NCI-H1694 (cell line): ENCODE measurements around the gene GPSM1.

Experiments
- DNase-seq: peaks from one replicate; lab custom pipeline; 2025; lab: John Stamatoyannopoulos, UW

The GPSM1 gene

DNA sequence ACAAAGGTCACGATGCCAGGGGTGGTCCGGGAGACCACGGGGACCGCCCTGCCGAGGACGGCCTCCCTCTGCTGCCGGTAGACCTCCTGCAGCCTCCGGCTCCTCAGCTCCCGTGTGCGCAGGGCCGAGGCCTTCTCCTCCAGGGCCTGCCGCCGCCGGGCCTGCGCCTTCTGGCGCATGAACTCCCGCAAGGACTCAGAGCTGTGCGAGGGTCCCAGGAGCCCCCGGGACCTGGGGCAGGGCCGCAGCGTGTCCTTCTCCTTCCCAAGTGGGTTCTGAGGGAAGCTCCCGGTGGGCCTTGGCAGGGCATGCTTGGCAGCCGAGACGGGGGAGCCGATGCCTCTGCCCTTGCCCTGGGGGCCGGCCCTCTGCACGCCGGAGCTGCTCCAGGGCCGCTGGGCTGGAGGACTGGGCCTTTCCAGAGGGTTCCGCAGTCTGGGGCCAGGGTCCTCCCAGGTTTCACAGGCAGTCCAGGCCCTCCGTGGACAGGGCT is 36.8 kb upstream of the GPSM1 start:
- DNase-seq: no peak

DNA sequence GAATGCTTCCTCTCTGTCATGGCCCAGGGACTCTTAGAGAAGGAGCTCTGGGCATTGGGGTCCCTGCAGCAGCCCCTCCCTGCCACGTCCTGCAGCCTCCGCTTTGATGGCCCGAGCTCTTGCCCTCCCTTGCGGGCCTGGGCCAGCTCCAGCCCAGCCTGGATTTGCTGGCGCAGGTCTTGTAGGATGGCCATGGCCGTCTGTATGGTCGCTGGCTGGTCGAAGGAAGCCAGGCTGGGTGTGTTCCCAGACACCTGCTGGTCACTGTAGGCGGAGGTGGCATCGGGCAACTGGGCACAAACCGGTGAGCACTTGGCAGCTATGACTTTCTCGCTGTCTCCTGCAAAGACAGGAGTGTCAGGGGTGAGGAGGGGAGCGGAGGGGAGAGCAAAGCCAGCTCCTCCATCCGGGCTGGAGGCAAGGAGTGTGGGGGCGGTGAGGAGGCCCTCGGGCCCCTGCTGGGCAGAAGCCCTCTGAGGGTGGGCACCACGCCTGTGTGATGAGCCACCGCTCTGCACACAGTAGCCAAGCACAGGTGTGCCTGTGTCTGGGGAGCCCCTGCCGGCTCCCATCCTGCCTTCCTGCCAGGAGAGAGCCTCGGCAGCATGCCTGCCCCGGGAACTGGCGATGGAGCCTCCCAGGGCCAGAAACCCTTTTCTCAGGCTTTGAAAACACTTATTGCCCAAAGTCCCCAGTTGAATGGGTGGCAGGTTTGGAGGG is 35.9 kb upstream of the GPSM1 start:
- no peak for DNase-seq

DNA sequence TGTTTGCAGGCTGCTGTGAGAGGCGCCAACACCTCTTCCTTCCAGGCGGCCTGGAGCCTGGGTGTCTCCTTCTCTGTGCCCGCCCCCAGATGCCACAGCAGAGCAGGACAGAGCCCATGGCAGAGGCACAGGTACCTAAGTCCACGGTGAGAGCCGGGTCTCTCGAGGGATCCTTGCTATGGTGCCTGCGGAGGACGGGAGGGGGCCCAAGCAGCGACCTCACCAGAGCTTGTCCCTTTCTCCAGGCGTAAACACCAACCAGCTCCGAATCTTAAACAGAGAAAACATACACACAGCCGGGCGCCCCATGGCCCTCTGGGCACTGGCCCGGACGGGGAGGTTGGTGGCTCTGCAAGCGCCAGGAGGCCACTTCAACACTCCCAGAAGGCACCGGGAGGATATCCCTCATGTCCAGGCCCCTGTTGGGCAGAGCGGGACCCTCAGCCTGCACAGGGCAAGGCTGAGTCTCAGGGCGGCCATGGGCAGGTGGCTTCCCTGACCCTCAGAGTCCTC is 35.3 kb upstream of the GPSM1 start:
- DNase-seq: no peak

DNA sequence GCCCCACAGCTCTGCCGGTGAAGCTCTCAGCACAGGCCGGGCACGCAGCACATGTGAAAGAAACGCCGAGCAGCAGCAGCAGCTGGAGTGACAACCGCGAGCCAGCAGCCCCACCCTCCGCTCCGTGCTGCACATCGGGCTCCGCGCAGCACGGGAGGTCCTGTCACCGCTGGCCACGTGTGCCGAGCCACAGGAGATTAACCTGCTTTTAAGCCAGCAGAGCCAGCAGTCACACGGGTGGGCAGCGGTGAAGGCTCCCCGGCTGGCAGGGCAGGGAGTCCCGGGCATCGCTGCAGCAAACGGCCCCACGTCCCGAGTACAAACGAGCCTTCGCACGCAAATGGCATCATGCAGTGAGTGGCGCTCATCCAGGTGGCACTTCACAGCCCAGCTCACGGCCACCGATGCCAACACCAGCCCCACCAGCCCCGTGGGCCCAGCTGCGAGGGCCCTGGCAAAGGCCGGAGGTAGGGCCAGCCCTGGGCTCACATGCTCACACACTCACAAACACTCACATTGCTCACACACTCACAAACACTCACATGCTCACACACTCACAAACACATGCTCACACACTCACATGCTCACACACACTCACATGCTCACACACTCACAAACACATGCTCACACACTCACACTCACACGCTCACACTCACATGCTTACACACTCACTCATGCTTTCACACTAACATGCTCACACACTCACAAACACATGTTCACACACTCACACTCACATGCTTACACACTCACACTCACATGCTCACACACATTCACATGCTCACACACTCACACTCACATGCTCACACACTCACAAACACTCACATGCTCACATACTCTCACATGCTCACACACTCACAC is 34.5 kb upstream of the GPSM1 start:
- peak; percentile 42 for DNase-seq

DNA sequence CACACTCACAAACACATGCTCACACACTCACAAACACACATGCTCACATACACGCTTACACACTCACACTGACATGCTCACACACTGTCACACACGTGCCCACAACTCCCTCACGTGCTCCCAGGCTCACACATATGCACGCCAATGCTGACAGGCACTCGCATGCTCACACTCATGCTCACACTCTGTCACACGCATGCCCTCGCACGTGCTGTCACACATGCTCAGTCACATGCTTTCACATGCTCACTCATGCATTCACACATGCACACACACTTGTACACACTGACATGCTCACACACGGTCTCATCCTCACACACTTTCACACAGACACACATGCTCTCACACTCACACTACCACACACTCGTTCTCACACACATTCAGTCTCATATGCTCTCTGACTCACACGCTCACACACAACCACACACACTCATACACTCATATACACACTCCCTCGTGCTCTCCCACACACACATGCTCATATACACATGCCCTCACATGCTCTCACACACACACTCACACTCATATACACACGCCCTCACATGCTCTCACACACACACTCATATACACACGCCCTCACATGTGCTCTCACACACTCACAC is 33.8 kb upstream of the GPSM1 start:
- no peak for DNase-seq

DNA sequence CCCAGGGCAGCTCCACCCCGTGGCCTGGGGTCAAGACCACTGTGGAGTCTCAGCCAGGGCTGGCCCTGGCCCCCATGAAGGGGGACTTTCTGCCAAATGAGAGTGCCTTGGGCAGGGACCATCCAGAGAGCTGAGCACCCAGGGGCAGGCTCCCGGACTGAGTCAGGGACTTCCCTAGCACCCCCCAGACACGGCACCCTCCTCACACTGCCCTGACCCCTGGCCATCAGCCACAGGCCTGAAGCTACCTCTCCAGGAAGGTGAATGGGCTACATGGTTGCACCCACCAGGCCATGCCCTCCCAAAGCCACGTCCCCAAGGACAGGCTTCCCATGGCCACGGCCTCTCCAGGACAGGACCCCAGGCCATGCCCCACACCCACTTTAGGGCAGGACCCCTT is 32.9 kb upstream of the GPSM1 start:
- DNase-seq: no peak

DNA sequence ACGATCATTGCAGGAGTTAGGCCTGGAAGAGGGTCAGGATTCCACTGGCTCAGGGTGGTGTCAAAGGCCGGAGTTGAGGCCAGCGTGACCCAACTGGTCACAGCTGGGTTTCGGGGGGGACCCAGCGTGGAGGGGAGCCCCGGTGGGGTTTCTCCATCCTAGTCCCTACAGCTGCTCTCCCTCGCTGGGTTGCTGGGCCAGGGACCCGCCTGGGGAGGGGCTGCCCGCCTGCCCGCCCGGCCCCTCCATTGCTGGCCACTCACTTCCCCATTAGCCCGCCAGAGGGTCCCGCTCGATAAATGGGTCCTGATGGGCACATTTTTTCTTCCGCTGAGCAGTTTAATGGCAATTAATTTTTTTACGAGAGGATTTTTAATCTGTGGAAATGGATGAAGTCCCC is 32.3 kb upstream of the GPSM1 start:
- DNase-seq: no peak

DNA sequence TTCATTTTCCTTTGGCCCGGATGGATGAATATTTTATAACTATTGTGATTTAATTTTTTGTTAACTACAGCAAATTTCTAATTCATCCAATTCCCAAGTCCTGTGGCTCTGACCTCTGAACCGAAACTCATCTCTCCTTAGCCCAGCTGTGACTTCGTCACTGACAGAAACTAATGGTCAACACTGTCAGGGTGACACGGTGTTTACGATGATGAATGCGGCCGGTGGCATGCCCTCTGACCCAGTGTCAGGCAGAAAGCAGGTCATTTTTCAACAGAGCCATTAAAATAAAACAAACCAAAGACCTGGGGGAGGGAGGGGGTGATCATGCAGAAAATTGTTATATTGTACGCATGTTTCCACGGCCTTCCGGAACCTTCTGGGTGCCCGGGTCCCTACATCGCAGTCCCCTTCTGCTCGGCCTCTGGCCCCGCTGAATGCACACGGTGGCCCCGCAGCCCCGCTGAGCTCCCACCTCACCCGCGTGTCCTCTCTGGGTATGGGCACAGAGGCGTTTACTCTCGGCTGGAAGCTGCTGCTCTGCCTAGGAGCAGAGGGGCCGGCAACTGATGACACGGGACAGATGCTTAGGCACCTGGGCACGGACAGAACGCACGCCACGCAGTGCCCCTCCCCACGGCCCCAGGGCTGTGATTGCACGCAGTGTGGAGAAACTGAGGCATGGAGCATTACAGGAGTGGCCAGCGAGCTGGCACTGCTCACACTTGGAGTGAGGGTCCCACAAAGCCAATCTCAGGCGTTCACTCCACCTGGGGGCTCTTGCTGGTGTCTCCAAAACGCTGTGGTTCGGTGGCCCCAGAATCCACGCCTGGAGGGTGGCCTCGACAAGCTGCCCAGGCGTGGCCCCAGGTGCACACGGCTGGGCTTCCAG is 31.6 kb upstream of the GPSM1 start:
- DNase-seq: no peak

DNA sequence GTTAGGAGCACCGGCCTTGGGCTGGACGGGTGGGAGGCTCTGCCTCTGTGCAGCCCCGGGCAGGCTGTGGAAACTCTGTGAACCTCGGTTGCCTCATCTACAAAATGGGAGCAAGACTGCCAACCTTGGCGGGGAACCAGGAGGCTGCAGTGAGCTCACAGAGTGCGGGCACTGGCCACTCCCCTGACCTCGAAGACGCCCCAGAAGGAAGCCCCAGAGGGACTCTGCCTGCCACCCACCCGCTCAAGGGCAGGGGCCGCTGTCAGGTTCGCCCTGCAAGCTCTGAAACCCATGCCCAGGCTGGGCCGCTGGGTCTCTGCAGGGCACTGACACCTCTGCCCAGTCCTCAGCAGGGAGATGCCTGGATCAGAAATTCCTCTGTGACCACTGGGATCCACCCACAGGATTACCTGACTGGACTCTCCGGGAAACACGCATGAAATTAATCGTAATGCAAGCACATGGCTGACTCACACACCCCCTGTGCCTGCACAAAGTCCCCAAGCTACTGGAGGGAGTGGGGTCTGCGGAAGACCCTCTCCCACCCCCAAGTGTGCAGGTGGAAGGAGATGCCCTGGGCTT is 30.8 kb upstream of the GPSM1 start:
- DNase-seq: no peak

DNA sequence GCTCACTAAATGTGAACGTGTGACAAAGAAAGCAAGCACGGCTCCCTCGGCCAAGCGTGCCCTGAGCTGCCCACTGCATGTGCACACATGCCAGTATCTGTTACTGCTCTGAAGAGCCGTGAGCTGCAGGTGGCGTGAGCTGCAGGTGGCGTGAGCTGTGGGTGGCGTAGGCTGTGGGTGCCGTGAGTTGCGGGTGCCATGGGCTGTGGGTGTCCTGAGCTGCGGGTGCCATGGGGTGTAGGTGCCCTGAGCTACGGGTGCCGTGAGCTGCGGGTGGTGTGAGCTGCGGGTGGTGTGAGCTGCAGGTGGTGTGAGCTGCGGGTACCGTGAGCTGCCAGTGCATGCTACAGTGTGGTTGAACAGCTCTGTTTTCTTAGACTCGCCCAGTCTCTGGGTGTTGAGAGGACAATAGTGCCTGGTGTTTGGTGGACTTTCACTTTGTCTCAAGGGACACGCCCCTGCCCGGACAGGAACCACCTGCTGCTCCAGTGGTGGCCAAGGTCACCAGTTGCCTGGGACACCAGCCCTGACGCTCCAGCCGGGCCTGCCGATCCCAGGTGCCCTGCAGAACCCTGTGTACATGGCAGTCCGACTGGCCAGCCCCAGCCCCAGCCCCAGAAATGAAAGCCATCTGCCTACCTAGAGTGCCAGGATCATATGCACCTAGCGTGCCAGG is 30.2 kb upstream of the GPSM1 start:
- no peak for DNase-seq

DNA sequence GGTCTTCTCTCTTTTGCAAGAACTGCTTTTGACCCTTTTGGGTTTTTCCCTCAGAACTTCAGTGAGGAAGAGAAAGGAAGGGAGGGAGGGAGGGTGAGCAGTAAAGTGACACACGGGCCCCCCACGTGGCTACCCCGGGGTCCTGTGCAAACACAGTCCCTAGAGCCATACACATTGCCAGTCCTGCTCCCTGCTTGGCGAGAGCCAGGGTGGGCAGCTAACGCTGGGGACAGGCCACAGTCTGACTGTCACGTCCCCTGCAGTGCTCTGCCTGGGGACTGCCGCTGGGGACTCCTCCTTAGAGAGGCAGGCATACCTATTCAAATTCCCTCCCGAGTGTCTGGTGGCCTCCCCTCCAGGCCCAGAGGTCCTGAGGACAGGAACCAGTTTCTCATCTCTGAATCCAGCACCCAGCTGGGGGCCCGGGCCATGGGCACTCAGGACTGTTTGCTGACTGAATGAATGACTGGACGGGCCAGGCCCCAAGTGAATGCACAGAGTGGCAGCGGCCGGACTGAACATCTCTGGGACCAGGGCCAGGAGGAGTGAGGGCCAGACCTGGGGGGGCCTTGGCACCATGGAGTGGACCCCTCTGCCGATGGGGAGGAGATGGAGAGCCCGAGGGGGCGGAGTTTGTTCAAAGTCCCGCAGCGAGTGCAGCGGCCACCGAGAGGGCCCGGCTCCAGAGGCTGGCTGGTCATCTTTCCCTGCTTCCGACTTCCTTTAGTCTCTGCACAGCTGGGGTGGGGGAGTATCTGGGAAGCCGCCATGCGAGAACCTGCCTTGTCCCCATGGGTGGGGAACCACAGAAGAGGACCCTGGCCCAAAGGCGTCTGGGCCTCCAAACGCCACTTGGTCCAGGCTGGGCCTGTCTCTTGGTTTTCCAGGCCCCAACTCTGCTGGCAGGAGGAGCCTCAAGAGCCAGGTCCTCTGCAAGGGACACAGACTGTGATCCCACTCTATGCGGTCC is 29.3 kb upstream of the GPSM1 start:
- no peak for DNase-seq

DNA sequence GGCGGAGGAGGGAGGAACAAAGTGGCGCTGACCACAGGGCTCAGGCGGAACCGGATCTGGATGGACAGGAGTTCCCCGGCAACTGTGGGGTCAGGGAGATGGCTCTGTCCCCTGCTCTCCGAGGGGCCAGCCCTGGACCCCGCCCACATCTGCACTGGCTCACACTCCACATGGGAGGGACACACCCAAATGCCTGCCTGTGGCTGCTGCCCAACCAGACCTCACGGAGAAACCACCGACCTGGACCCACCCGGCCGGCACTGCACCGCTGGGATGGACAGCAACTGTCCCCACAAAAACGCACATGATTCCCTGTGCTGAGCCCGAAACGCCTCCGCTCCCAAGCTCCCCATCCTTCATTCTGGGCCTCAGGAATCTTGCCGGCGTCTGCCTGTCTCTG is 28.2 kb upstream of the GPSM1 start:
- DNase-seq: no peak

DNA sequence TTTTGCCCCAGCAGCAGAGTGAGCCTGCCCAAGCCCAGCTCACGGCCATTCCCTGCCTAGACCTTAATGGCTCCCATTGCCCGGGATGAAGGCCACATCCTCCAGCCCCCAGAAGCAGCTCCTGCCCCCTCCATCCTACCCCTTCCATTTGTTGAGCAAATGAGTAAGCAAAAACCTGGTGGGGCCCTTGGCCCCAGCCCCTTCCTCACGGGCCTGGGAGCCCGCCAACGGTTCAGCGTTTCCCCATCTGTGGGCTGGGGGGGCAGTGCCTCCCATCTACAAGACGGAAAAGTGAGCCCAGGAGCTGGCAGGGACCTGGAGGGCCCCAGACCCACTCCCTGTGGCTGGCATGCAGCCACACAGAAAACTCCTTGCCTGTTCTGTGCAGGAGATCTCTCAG is 27.8 kb upstream of the GPSM1 start:
- no peak for DNase-seq

DNA sequence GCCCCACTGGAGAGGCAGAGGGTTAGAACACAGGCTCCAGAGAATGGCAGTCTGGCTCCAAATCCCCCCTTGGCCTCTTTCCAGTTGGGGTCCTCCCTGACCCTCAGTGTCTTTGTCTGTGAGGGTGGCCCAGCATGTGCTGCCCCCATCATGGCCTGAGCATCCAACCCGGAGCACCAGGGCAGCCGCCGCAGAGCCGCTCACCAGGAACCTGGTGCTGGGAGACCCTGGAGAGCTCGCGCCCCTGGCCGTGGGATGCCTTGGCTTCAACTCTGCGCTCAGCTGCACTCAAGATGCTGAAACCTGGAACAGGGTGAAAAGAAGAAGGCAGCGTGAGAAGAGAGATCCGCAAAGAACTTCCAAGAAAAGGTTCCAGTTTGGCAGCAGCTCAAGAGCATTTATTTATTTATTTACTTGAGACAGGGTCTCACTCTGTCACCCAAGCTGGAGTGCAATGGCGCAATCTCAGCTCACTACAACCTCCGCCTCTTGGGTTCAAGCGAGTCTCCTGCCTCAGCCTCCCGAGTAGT is 27.3 kb upstream of the GPSM1 start:
- DNase-seq: no peak

DNA sequence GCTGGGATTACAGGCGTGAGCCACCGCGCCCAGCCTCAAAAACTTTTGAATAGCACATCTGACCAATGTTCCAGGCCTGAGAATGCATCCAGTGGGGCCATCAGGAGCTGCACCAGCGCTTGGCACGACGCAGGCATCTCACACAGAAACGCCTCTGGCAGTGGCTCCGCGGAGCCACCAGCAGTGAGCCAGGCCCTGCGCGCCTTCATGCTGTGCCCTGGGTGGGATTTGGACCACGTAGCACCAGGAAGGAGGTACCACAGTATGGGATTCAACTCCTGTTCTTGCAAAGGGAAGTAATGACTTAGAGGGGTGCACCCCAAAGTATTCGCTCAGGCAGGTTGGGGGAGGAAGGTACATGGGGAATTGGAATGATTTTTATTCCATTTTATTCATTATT is 26.5 kb upstream of the GPSM1 start:
- no peak for DNase-seq

DNA sequence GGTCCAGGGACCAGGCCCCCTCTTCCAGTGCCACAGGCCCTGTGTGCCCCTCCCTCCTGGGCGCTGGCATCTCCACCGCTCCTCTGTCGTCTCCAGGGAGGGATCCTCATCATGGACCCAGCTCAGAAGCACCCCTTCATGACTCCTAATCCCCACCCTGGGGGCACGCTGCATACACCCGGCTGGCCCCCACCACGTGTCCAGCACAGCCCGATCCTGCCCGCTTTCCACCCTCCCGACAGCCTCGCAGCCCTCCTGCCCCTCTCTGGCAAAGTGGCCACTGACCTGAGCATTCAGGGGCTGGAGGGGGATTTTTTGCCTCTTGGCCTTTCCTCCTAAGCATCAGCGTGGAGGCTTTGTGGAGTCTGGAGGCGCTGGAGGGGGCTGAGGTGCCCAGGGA is 24.8 kb upstream of the GPSM1 start:
- no peak for DNase-seq

DNA sequence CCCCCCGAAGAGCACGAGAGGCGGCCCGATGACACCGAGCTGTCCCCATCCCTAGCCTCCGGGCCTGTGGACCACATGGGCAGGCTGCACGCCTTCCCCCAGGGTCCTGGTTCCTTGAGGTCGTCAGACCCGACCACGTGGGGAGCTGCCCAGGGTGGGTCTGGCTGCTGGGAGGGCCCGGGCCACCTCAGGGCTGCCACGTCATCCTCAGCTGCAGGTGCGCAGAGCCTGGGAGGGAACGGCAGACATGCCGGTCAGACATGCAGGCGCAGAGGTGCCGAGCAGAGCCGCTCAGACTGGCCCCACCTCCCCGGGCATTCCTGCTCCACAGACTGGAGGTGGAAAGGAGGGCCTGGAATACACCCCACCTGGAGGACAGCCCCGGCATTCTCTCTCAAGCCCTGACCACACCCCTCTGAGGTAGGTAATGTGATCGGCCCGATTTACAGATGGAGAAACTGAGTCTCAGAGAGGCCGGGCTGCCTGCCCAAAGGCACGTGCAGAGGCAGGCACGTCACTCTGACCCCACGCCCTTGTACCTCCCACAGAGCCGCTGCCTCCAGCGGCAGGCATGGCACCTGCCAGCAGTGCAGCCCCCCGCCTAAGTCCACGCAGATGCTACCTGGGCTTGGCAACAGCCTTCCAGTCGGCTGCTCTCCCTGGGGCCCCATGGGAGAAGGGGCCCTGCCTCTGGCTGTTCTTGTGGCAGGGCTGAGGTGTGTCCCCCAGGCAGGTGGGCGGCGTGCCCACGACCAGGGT is 24.1 kb upstream of the GPSM1 start:
- DNase-seq: no peak

DNA sequence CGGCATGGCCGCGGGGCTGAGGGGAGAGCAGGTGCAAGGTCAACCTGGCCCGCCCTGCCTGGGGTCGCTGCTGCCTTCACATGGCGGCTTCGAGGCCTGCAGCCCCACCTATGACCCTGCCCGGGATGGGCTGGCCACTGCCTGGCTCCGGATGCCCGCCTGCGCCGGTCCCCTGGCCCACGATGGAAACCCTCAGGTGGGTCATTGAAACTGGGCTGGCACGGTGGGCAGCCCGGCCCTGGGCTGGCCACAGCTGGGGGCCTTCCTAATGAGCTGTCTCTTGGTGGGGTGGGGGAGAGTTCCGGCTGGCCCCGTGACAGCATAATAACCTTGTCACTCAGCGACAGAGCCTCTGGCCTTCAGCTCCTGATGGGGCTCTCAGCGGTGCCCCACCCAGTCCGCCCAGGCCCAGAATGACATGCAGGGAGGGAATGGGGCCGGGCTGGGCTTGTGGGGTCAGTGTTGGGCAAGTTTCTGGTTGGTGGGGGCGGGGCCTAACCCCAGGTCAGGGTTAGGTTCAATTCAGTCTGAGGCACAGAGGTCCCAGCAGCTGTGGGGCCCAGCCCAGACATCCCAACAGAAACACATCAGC is 23.4 kb upstream of the GPSM1 start, which contains the start of gene CCDC187:
CCDC187 (minus strand) TSS at position 270 of the 592 bp plus-strand sequence; CDS start at position 6, 264 bp downstream.
- no peak for DNase-seq
